DMS 273 (cell line): ENCODE results near the gene POR.
A peak's percentile ranks its signal among the peaks of the same experiment; 100 is the strongest.
"Not testable (repeated sequence)": the region's sequence is repeated elsewhere in the genome, so short reads cannot be mapped to it uniquely, and the experiment has no call there.

ENCODE experiments used
- DNase-seq: peaks from one replicate; lab custom pipeline; 2025; ENCODE audit not compliant: unreplicated experiment; lab: John Stamatoyannopoulos, UW

Gene POR

GRCh38 chr7:75988568-75989499, 73.9 kb downstream of the POR start:
- DNase-seq = no peak

GRCh38 chr7:75989500-75990388, 74.8 kb downstream of the POR start:
- DNase-seq = no peak

- DNase-seq = no peak
Observed at GRCh38 chr7:75991531-75992082, 76.7 kb downstream of the POR start.

GRCh38 chr7:75992083-75992755, 77.3 kb downstream of the POR start:
- DNase-seq = no peak

GRCh38 chr7:75993689-75994387, 78.9 kb downstream of the POR start:
- DNase-seq = peak; percentile 70

- peak; percentile 99 for DNase-seq
Observed at GRCh38 chr7:75994388-75995051, 79.6 kb downstream of the POR start, which contains the start of gene TMEM120A. Gene TMEM120A (minus strand): TSS chr7:75994595. CDS start chr7:75994570, 25 bp downstream.

- no peak for DNase-seq
Observed at GRCh38 chr7:75995052-75995471, 80.1 kb downstream of the POR start.

GRCh38 chr7:75995996-75996395, 81.0 kb downstream of the POR start:
- DNase-seq = no peak

GRCh38 chr7:75996476-75996875, 81.5 kb downstream of the POR start:
- DNase-seq = no peak

- DNase-seq = no peak
Observed at GRCh38 chr7:75998038-75998437, 83.1 kb downstream of the POR start.

GRCh38 chr7:76000566-76000965, 85.6 kb downstream of the POR start:
- DNase-seq = no peak

- DNase-seq = no peak
Observed at GRCh38 chr7:76002139-76002538, 87.2 kb downstream of the POR start.

- DNase-seq = no peak
Observed at GRCh38 chr7:76002822-76003221, 87.9 kb downstream of the POR start.

- DNase-seq = no peak
Observed at GRCh38 chr7:76003351-76003750, 88.4 kb downstream of the POR start.

- DNase-seq = not testable (repeated sequence)
Observed at GRCh38 chr7:76005004-76005403, 90.0 kb downstream of the POR start.

GRCh38 chr7:76008156-76008687, 93.3 kb downstream of the POR start:
- no peak for DNase-seq

- DNase-seq = no peak
Observed at GRCh38 chr7:76009672-76010600, 95.0 kb downstream of the POR start.

- peak; percentile 73 for DNase-seq
Observed at GRCh38 chr7:76011442-76011861, 96.5 kb downstream of the POR start.
